A549 (cell line): Measurements from ENCODE around the gene KMT2D.

Experiments
- CTCF ChIP-seq: fragments of >200 bp; sonication (Bioruptor Twin); formaldehyde crosslinking; IDR thresholded peaks from 3 replicates; pipeline ENCODE4 v1.5.1; 2016
- POLR2A ChIP-seq: IDR thresholded peaks from 2 replicates; pipeline ENCODE4 v1.6.1; 2012; ENCODE audit warnings: mild to moderate bottlenecking, low read length
- RCOR1 ChIP-seq: fragments of 150-350 bp; IDR thresholded peaks from 2 replicates; pipeline ENCODE4 v1.6.1; 2014; ENCODE audit warnings: antibody characterized with exemption, low read length, low read depth
- TP53 ChIP-seq: fragments of 250-450 bp; sonication (Bioruptor Pico); IDR thresholded peaks from 2 replicates; pipeline ENCODE4 v1.5.0; 2021; ENCODE audit warnings: mild to moderate bottlenecking, moderate library complexity

DNA sequence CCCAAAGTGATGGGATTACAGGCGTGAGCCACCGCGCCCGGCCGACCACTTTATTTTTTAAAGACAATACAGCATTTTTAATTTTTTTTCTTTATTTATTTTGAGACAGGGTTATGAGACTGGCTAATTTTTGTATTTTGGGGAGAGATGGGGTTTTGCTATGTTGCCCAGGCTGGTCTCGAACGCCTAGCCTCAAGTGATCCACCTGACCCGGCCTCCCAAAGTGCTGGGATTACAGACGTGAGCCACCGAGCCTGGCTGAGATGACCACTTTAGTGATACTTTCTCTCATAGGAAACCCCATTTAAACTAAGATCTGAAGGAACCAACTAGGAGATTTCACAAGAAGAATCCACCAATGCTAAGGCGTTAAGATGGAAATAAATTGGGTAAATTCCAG lies 10.4 kb upstream of the KMT2D start:
- TF ChIP-seq POLR2A (no peak), CTCF (no peak), TP53 (CRISPR knock-in tag) (no peak), RCOR1 (no peak)
